Lower leg skin (tissue), 3 donors: ENCODE data around the gene ATG5.

Experiments used
- POLR2A ChIP-seq, 2 donors: fragments of 450-650 bp; IDR thresholded peaks; one replicate each; pipeline ENCODE4 v1.6.1; 2016 to 2017; ENCODE audit warnings: antibody characterized with exemption in 2 of 2, mild to moderate bottlenecking in 1 of 2, moderate library complexity in 1 of 2
- TF ChIP-seq, protein P1 (sequence below), 3 donors: fragments of 450-650 bp; IDR thresholded peaks; one replicate each; pipeline ENCODE4 v1.5.1; 2016; ENCODE audit warnings: antibody characterized with exemption in 3 of 3, mild to moderate bottlenecking in 3 of 3, moderate library complexity in 2 of 3

DNA sequence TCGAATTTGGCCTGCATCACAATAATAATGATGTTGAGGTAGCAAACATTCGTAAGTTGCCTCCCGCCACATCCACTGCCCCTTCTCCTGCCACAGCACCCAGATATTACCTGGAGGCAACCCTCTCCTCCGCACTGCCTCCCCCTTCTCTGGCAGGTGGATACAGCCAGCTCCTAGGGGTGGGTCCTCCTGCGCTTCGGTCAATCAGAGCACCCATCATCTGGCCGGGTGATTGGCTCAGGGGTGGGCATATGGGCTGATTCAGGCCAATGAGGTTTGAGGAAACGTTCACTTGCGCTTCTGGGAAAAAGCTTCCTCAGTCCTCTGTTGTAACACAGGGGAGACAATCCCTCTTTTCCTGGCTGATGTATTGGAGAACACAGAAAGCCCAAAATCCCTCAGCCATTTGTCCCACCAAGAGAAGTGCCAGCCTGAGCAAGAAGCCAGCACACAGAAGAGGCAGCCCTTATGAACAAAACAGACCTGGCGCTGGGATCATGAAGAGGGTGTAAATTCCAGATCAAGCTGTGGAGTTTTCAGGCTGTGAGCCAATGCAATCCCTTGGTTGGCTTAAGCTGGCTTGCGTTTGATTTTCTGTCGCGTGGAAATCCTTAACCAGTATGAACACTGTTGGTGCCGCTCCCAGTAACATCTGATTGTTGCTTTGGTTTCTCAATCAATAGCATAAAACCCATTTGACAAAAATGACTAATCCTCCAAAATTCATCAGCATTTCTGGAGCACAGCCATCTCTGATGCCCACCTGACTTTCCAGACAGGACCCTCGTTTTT is 157.3 kb downstream of the ATG5 start:
- TF ChIP-seq, protein P1, sequence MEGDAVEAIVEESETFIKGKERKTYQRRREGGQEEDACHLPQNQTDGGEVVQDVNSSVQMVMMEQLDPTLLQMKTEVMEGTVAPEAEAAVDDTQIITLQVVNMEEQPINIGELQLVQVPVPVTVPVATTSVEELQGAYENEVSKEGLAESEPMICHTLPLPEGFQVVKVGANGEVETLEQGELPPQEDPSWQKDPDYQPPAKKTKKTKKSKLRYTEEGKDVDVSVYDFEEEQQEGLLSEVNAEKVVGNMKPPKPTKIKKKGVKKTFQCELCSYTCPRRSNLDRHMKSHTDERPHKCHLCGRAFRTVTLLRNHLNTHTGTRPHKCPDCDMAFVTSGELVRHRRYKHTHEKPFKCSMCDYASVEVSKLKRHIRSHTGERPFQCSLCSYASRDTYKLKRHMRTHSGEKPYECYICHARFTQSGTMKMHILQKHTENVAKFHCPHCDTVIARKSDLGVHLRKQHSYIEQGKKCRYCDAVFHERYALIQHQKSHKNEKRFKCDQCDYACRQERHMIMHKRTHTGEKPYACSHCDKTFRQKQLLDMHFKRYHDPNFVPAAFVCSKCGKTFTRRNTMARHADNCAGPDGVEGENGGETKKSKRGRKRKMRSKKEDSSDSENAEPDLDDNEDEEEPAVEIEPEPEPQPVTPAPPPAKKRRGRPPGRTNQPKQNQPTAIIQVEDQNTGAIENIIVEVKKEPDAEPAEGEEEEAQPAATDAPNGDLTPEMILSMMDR (IDR thresholded peaks at IDR 0.05) = no peak
- no peak for TF ChIP-seq POLR2A (IDR thresholded peaks at IDR 0.05)
